Endothelial cell of umbilical vein (primary cell): ENCODE data around the gene LDLRAD4. TPM values are rescaled to one million over a fixed set of nuclear protein-coding genes. Genes with fewer than 3 reads are reported as not detected.

ENCODE experiments used
- BruUV-seq: library from RNA; stranded (reverse); fragments of 400-500 nt; replicated peaks from 2 replicates; lab custom pipeline; 2021; lab: Mats Ljungman, UMichigan
- CTCF ChIA-PET: fragments of 300-600, 350-600 bp; sonication (Branson Sonifier 250); formaldehyde crosslinking; loops from one replicate; lab custom pipeline; 2021; ENCODE audit warnings: antibody characterized with exemption, inconsistent platforms; lab: Charles Lee
- POLR2A ChIA-PET: fragments of 300-600, 350-600 bp; sonication (Branson Sonifier 250); formaldehyde crosslinking; loops from one replicate; lab custom pipeline; 2021; ENCODE audit warnings: antibody characterized with exemption, inconsistent platforms; lab: Charles Lee
- DNase-seq: peaks from one replicate; pipeline ENCODE4 v3.0.0-alpha.2; 2011; ENCODE audit warnings: low read depth, low spot score
- FAIRE-seq: peaks from 2 replicates; lab custom pipeline; 2011; peaks lifted over from hg19 to GRCh38; lab: Jason Lieb, UNC
- H2AFZ ChIP-seq: 2 replicates; pipeline ENCODE4 v1.6.0; 2012; ENCODE audit warnings: low read depth, low read length, control low read depth, inconsistent platforms
- H3K27ac ChIP-seq: 2 replicates; pipeline ENCODE4 v1.5.1; 2011; ENCODE audit warnings: low read depth, mild to moderate bottlenecking, control low read depth, low read length, moderate library complexity; ENCODE audit not compliant: insufficient read depth
- H3K27me3 ChIP-seq, 2 experiments: 2 replicates each; pipeline versions ENCODE4 v1.6.0 to v1.6.1; 2011; ENCODE audit warnings: low read length in 2 of 2, mixed read lengths in 1 of 2; ENCODE audit not compliant: control insufficient read depth in 2 of 2, insufficient read depth in 2 of 2
- H3K36me3 ChIP-seq, 2 experiments: 2 replicates in 1 of 2; 3 replicates in 1 of 2; pipeline ENCODE4 v1.5.1; 2011; ENCODE audit warnings: low read length in 2 of 2, mild to moderate bottlenecking in 1 of 2, moderate library complexity in 1 of 2; ENCODE audit not compliant: control insufficient read depth in 2 of 2, insufficient read depth in 2 of 2; ENCODE audit errors: extremely low read depth in 1 of 2
- H3K4me1 ChIP-seq: 3 replicates; pipeline ENCODE4 v1.5.1; 2011; ENCODE audit warnings: mild to moderate bottlenecking, low read length; ENCODE audit not compliant: control insufficient read depth, insufficient read depth; ENCODE audit errors: extremely low read depth
- H3K4me2 ChIP-seq: 2 replicates; pipeline ENCODE4 v1.6.1; 2011; ENCODE audit warnings: low read length, control low read depth, mixed read lengths; ENCODE audit not compliant: insufficient read depth
- H3K4me3 ChIP-seq, 3 experiments: fragments of 200-600 bp in 1 of 3; sonication (generic), shearing (Covaris generic) in 1 of 3; replicated peaks in 1 of 3; 2 replicates each; pipeline ENCODE4 v1.5.1; 2011 to 2016; ENCODE audit warnings: control low read depth in 3 of 3, low read length in 3 of 3, mild to moderate bottlenecking in 2 of 3, inconsistent platforms in 1 of 3, low read depth in 1 of 3, moderate library complexity in 1 of 3; ENCODE audit not compliant: insufficient read depth in 1 of 3
- H3K79me2 ChIP-seq: 2 replicates; pipeline ENCODE4 v1.6.0; 2012; ENCODE audit warnings: low read length, inconsistent platforms; ENCODE audit not compliant: control insufficient read depth, insufficient read depth
- H3K9ac ChIP-seq: replicated peaks from 2 replicates; pipeline ENCODE3; 2011; ENCODE audit warnings: low read length, control low read depth; ENCODE audit not compliant: insufficient read depth; ENCODE audit errors: extremely low read depth
- H3K9me1 ChIP-seq: replicated peaks from 3 replicates; pipeline ENCODE4 v1.6.0; 2011; ENCODE audit warnings: mild to moderate bottlenecking, low read length; ENCODE audit not compliant: control insufficient read depth, insufficient read depth; ENCODE audit errors: extremely low read depth
- H3K9me3 ChIP-seq: replicated peaks from 2 replicates; pipeline ENCODE4 v1.5.1; 2012; ENCODE audit warnings: low read length, inconsistent platforms; ENCODE audit not compliant: control insufficient read depth, insufficient read depth
- H4K20me1 ChIP-seq: replicated peaks from 2 replicates; pipeline ENCODE3; 2011; ENCODE audit warnings: mild to moderate bottlenecking, low read length; ENCODE audit not compliant: control insufficient read depth, insufficient read depth; ENCODE audit errors: extremely low read depth
- CTCF ChIP-seq, 2 donors: IDR thresholded peaks; 1 replicate in 1 of 2; 2 replicates in 1 of 2; pipeline ENCODE4 v1.5.1; 2011; ENCODE audit warnings: low read length in 2 of 2, mild to moderate bottlenecking in 2 of 2, moderate library complexity in 2 of 2, control low read depth in 1 of 2, inconsistent platforms in 1 of 2, low read depth in 1 of 2; ENCODE audit not compliant: insufficient read depth in 1 of 2; ENCODE audit errors: extremely low read depth in 1 of 2
- EZH2 ChIP-seq: IDR thresholded peaks from 2 replicates; pipeline ENCODE4 v1.6.1; 2012; ENCODE audit warnings: borderline replicate concordance, low read depth, mild to moderate bottlenecking, moderate library complexity, low read length, inconsistent platforms; ENCODE audit not compliant: severe bottlenecking
- FOS ChIP-seq: IDR thresholded peaks from 2 replicates; pipeline ENCODE4 v1.6.1; 2011; ENCODE audit warnings: mild to moderate bottlenecking, low read length, moderate library complexity, borderline replicate concordance; ENCODE audit not compliant: insufficient read depth
- dilution Hi-C: fragments of 300-500 bp; cut with MboI; formaldehyde crosslinking; loops from one replicate; pipeline ENCODE4 v1.15.0; 2019; ENCODE audit warnings: low sequenced_read_pairs; ENCODE audit not compliant: extremely low pct_ligation_motif_present
- intact Hi-C: fragments of 100-400 bp; cut with micrococcal nuclease; formaldehyde crosslinking; loops from one replicate; pipeline ENCODE4 v1.10.0; 2022
- polyA plus RNA-seq, 4 experiments: library from polyadenylated mRNA; depleted of rRNA in 3 of 4; stranded (reverse) in 3 of 4; unstranded in 1 of 4; fragments of >200 nt; gene quantifications; 2 replicates each; pipeline versions ENCODE4 v1.2.1 to v1.2.3, GENCODE V29; 2011 to 2012; ENCODE audit warnings: missing spikeins in 1 of 4
- total RNA-seq: library from RNA; stranded (reverse); gene quantifications from 2 replicates; pipeline ENCODE4 v1.2.3, GENCODE V29; 2021

LDLRAD4 gene
- total and polyA plus RNA-seq, 2 donors (not counting 3 experiments of a cell fraction or from before 2014, with no cell fraction given), result 5.2 to 6.5 TPM

- Histone ChIP-seq H2AFZ (no peak overlapping the region), H3K27ac (no peak overlapping the region), H3K9me3 (no peaks in the 10 kb centered on the region), H3K4me1 (no peaks in the 10 kb centered on the region), H3K9me1 (no peaks in the 10 kb centered on the region), H3K79me2 (no peaks in the 10 kb centered on the region), H3K4me3 (no peak overlapping the region), H3K27me3 (no peaks in the 10 kb centered on the region), H3K9ac (no peak overlapping the region), H3K36me3 (no peaks in the 10 kb centered on the region), H4K20me1 (no peaks in the 10 kb centered on the region), H3K4me2 (no peak overlapping the region)
- no peak for TF ChIP-seq CTCF (IDR thresholded peaks at IDR 0.05; ENCODE audit: extremely low read depth in 1 of 2, insufficient read depth in 1 of 2, low read depth in 1 of 2, low read length in 2 of 2)
- no peak for TF ChIP-seq EZH2
- TF ChIP-seq FOS, result no peak
- CTCF ChIA-PET, result no interaction called here
- DNase-seq (no peak), FAIRE-seq (no peak)
- POLR2A ChIA-PET, result no interaction called here
- dilution Hi-C loops, result no loop called here
- no TSS peak for BruUV-seq
- intact Hi-C loops, result no loop called here
Measured at GRCh38 chr18:13444430-13445240, 226.1 kb downstream of the LDLRAD4 start.
